ENCODE data around the gene S100P.

DNA sequence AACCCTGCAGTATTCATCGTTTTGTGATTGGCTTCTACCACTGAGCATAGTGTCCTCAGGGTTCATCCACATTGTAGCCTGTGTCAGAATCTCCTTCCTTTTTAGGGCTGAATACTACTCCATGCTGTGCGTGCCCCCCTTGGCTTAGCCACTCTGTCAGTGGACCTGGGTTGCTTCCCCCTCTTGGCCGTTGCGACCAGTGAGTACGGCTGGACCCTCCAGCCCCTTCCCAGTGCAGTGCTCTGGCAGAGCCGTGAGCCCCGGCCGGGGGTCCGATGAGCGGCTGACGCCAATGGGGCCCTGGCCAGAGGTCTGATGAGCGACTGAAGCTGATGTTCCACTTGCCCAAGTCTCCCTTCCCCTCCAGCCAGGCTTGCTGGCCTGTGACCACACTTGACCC, 29.2 kb downstream of the S100P start:
- TF ChIP-seq, protein P1, sequence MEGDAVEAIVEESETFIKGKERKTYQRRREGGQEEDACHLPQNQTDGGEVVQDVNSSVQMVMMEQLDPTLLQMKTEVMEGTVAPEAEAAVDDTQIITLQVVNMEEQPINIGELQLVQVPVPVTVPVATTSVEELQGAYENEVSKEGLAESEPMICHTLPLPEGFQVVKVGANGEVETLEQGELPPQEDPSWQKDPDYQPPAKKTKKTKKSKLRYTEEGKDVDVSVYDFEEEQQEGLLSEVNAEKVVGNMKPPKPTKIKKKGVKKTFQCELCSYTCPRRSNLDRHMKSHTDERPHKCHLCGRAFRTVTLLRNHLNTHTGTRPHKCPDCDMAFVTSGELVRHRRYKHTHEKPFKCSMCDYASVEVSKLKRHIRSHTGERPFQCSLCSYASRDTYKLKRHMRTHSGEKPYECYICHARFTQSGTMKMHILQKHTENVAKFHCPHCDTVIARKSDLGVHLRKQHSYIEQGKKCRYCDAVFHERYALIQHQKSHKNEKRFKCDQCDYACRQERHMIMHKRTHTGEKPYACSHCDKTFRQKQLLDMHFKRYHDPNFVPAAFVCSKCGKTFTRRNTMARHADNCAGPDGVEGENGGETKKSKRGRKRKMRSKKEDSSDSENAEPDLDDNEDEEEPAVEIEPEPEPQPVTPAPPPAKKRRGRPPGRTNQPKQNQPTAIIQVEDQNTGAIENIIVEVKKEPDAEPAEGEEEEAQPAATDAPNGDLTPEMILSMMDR (IDR thresholded peaks at IDR 0.05), result no peak
- no peak for TF ChIP-seq POLR2A (IDR thresholded peaks at IDR 0.05)
- TF ChIP-seq EP300 (IDR thresholded peaks at IDR 0.05; ENCODE audit: low read depth), result no peak
- no peak for TF ChIP-seq POLR2AphosphoS5 (IDR thresholded peaks at IDR 0.05)

Measured in transverse colon (tissue), 4 donors.